ENCODE data around the gene ZP3.
"Not testable (repeated sequence)": the region's sequence is repeated elsewhere in the genome, so short reads cannot be mapped to it uniquely, and the experiment has no call there.

DNA sequence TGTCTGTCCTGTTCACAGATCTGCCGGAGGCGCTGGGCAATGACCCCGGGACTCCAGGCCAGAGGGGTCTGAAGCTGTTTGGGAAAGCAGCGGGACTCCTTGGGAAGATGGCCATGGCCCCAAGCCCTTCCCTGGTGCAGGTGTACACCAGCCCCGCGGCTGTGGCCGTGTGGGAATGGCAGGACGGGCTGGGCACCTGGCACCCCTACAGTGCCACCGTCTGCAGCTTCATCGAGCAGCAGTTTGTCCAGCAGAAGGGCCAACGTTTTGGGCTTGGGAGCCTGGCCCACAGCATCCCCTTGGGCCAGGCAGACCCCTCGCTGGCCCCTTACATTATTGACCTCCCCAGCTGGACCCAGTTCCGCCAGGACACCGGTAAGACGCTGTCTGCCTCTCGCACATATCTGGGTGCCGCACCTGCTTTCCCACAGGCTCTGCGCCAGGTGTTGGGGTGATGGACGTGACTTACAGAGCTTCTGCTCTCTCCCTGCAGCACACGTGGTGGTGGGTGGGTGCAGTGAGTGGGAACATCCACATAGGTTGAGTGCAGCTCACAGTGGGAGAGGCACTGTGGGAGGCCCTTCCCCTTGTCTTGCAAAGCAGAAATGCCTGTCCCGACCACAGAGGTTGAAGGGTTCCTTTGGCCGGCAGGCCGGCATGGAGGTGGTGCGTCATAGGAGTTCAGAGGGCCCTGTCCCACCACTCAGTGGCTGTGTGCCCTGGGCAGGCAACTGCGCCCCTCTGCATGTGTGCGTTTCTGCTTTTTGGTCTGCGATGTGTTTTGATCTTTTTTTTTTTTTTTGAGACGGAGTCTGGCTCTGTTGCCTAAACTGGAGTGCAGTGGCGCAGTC lies 55.9 kb downstream of the ZP3 start:
- TF ChIP-seq, protein P1, sequence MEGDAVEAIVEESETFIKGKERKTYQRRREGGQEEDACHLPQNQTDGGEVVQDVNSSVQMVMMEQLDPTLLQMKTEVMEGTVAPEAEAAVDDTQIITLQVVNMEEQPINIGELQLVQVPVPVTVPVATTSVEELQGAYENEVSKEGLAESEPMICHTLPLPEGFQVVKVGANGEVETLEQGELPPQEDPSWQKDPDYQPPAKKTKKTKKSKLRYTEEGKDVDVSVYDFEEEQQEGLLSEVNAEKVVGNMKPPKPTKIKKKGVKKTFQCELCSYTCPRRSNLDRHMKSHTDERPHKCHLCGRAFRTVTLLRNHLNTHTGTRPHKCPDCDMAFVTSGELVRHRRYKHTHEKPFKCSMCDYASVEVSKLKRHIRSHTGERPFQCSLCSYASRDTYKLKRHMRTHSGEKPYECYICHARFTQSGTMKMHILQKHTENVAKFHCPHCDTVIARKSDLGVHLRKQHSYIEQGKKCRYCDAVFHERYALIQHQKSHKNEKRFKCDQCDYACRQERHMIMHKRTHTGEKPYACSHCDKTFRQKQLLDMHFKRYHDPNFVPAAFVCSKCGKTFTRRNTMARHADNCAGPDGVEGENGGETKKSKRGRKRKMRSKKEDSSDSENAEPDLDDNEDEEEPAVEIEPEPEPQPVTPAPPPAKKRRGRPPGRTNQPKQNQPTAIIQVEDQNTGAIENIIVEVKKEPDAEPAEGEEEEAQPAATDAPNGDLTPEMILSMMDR (IDR thresholded peaks at IDR 0.05) = not testable (repeated sequence)
- not testable (repeated sequence) for TF ChIP-seq POLR2AphosphoS5 (IDR thresholded peaks at IDR 0.05)
